Parathyroid adenoma (tissue), 2 donors: ENCODE data around the gene SERPINA1.

ENCODE experiments used
- H2AFZ ChIP-seq: fragments of 300-600 bp; sonication (generic); one replicate; pipeline ENCODE4 v1.7.0; 2017; ENCODE audit warnings: antibody characterized with exemption, mild to moderate bottlenecking
- H3K27ac ChIP-seq: fragments of 300-600 bp; sonication (generic); one replicate; pipeline ENCODE4 v1.7.0; 2017
- H3K27me3 ChIP-seq: fragments of 300-600 bp; sonication (generic); one replicate; pipeline ENCODE4 v1.7.0; 2017; ENCODE audit warnings: low read length; ENCODE audit not compliant: control insufficient read depth, insufficient read depth
- H3K36me3 ChIP-seq: fragments of 300-600 bp; sonication (generic); one replicate; pipeline ENCODE4 v1.7.0; 2017; ENCODE audit warnings: low read length; ENCODE audit not compliant: control insufficient read depth, insufficient read depth
- H3K4me1 ChIP-seq: fragments of 300-600 bp; sonication (generic); one replicate; pipeline ENCODE4 v1.7.0; 2017; ENCODE audit warnings: control low read depth
- H3K4me2 ChIP-seq: fragments of 300-600 bp; sonication (generic); one replicate; pipeline ENCODE4 v1.7.0; 2017; ENCODE audit warnings: low read length
- H3K4me3 ChIP-seq: fragments of 300-600 bp; sonication (generic); one replicate; pipeline ENCODE4 v1.7.0; 2017; ENCODE audit warnings: low read depth, low read length
- H3K79me2 ChIP-seq: fragments of 300-600 bp; sonication (generic); one replicate; pipeline ENCODE4 v1.7.0; 2017; ENCODE audit warnings: control low read depth
- H3K9ac ChIP-seq: fragments of 300-600 bp; sonication (generic); one replicate; pipeline ENCODE4 v1.7.0; 2017; ENCODE audit warnings: mild to moderate bottlenecking
- H3K9me3 ChIP-seq: fragments of 300-600 bp; sonication (generic); one replicate; pipeline ENCODE4 v1.7.0; 2017; ENCODE audit warnings: low read length; ENCODE audit not compliant: control insufficient read depth
- CTCF ChIP-seq: fragments of 300-600 bp; sonication (generic); IDR thresholded peaks from one replicate; pipeline ENCODE4 v1.7.0; 2017; ENCODE audit warnings: antibody characterized with exemption, mild to moderate bottlenecking
- donor health status: primary hyperparathyroidism.

The SERPINA1 gene

GRCh38 chr14:94345344-94346064, 42.9 kb downstream of the SERPINA1 start:
- H3K9me3 ChIP-seq = no peaks in the 10 kb centered on the region

GRCh38 chr14:94344389-94344788, 44.0 kb downstream of the SERPINA1 start:
- H3K27me3 ChIP-seq = no peaks in the 10 kb centered on the region
- H2AFZ ChIP-seq = no peak overlapping the region
- H3K9ac ChIP-seq = no peak overlapping the region
- no peak for TF ChIP-seq CTCF
- no peaks in the 10 kb centered on the region for H3K9me3 ChIP-seq
- H3K4me1 ChIP-seq = no peaks in the 10 kb centered on the region
- H3K79me2 ChIP-seq = no peaks in the 10 kb centered on the region
- H3K27ac ChIP-seq = no peak overlapping the region
- H3K4me2 ChIP-seq = no peak overlapping the region
- no peaks in the 10 kb centered on the region for H3K36me3 ChIP-seq
- H3K4me3 ChIP-seq = no peak overlapping the region

More at GRCh38 chr14:94345344-94346064, 42.9 kb downstream of the SERPINA1 start:
- no peak overlapping the region for H3K27ac ChIP-seq
- no peak for TF ChIP-seq CTCF
- no peak overlapping the region for H3K4me2 ChIP-seq
- H3K4me3 ChIP-seq = no peak overlapping the region
- no peaks in the 10 kb centered on the region for H3K4me1 ChIP-seq
- H2AFZ ChIP-seq = no peak overlapping the region
- H3K79me2 ChIP-seq = no peaks in the 10 kb centered on the region
- no peaks in the 10 kb centered on the region for H3K36me3 ChIP-seq
- H3K27me3 ChIP-seq = no peaks in the 10 kb centered on the region
- H3K9ac ChIP-seq = no peak overlapping the region

- no peaks in the 10 kb centered on the region for H3K36me3 ChIP-seq
- no peaks in the 10 kb centered on the region for H3K27me3 ChIP-seq
- H3K9ac ChIP-seq = no peak overlapping the region
- H3K79me2 ChIP-seq = no peaks in the 10 kb centered on the region
- no peak overlapping the region for H3K4me2 ChIP-seq
- no peaks in the 10 kb centered on the region for H3K4me1 ChIP-seq
- H3K27ac ChIP-seq = no peak overlapping the region
- no peak overlapping the region for H3K4me3 ChIP-seq
- no peaks in the 10 kb centered on the region for H3K9me3 ChIP-seq
- no peak for TF ChIP-seq CTCF
- H2AFZ ChIP-seq = no peak overlapping the region
Measured at GRCh38 chr14:94343238-94344005, 45.0 kb downstream of the SERPINA1 start.

GRCh38 chr14:94342334-94342934, 46.0 kb downstream of the SERPINA1 start:
- no peaks in the 10 kb centered on the region for H3K79me2 ChIP-seq
- H3K4me2 ChIP-seq = no peak overlapping the region
- H2AFZ ChIP-seq = no peak overlapping the region
- no peaks in the 10 kb centered on the region for H3K9me3 ChIP-seq
- no peak overlapping the region for H3K9ac ChIP-seq
- H3K27me3 ChIP-seq = no peaks in the 10 kb centered on the region
- H3K4me3 ChIP-seq = no peak overlapping the region
- no peak overlapping the region for H3K27ac ChIP-seq
- TF ChIP-seq CTCF = no peak
- no peaks in the 10 kb centered on the region for H3K36me3 ChIP-seq
- no peaks in the 10 kb centered on the region for H3K4me1 ChIP-seq
